RWPE2 (cell line): Measurements from ENCODE around the gene CCR4.

ENCODE experiments used
- ATAC-seq: fragments of 200-7000 bp; cut with Tn5 transposase; 3 replicates; pipeline ENCODE4 v1.9.1; 2021; ENCODE audit warnings: low read depth
- DNase-seq: peaks from one replicate; pipeline ENCODE4 v3.0.0-alpha.2; 2020; ENCODE audit warnings: low spot score
- H3K27ac ChIP-seq: fragments of 450-650 bp; 2 replicates; pipeline ENCODE4 v1.5.1; 2017; ENCODE audit warnings: mild to moderate bottlenecking; ENCODE audit not compliant: poor library complexity, severe bottlenecking
- H3K27me3 ChIP-seq: fragments of 250-450 bp; sonication (Bioruptor Pico); 2 replicates; pipeline ENCODE4 v1.5.1; 2021; ENCODE audit warnings: mild to moderate bottlenecking, moderate library complexity; ENCODE audit not compliant: insufficient read depth, poor library complexity, severe bottlenecking
- H3K36me3 ChIP-seq: fragments of 250-450 bp; sonication (Bioruptor Pico); 2 replicates; pipeline ENCODE4 v1.5.1; 2020; ENCODE audit warnings: low read depth, mild to moderate bottlenecking, moderate library complexity
- H3K4me1 ChIP-seq: fragments of 250-450 bp; sonication (Bioruptor Pico); 2 replicates; pipeline ENCODE4 v1.5.1; 2021; ENCODE audit warnings: mild to moderate bottlenecking, moderate library complexity; ENCODE audit not compliant: insufficient read depth, poor library complexity, severe bottlenecking
- H3K4me3 ChIP-seq: fragments of 250-450 bp; sonication (Bioruptor Pico); 2 replicates; pipeline ENCODE4 v1.5.1; 2021; ENCODE audit warnings: mild to moderate bottlenecking, moderate library complexity; ENCODE audit not compliant: severe bottlenecking
- H3K9me3 ChIP-seq: fragments of 250-450 bp; sonication (Bioruptor Pico); 2 replicates; pipeline ENCODE4 v1.5.1; 2021; ENCODE audit warnings: mild to moderate bottlenecking, moderate library complexity; ENCODE audit not compliant: severe bottlenecking
- CTCF ChIP-seq: fragments of 450-650 bp; IDR thresholded peaks from one replicate; pipeline ENCODE4 v1.5.1; 2017; ENCODE audit warnings: mild to moderate bottlenecking, moderate library complexity; ENCODE audit not compliant: poor library complexity, severe bottlenecking

The CCR4 gene

GRCh38 chr3:33000691-33001385, 49.4 kb downstream of the CCR4 start:
- Histone ChIP-seq H3K27ac (no peak overlapping the region), H3K4me1 (no peaks in the 10 kb centered on the region), H3K36me3 (peaks cover 13% of the 10 kb centered on the region), H3K4me3 (no peak overlapping the region), H3K27me3 (no peaks in the 10 kb centered on the region), H3K9me3 (no peaks in the 10 kb centered on the region)
- DNase-seq (no peak), ATAC-seq (no peak)
- TF ChIP-seq CTCF, result no peak

GRCh38 chr3:33001889-33002288, 50.4 kb downstream of the CCR4 start:
- no peak for DNase-seq

GRCh38 chr3:33003308-33003707, 51.9 kb downstream of the CCR4 start:
- DNase-seq (no peak), ATAC-seq (no peak)
- Histone ChIP-seq H3K27me3 (no peaks in the 10 kb centered on the region), H3K36me3 (peaks cover 13% of the 10 kb centered on the region), H3K9me3 (no peaks in the 10 kb centered on the region), H3K4me1 (no peaks in the 10 kb centered on the region), H3K4me3 (no peak overlapping the region), H3K27ac (no peak overlapping the region)
- TF ChIP-seq CTCF, result no peak

More at GRCh38 chr3:33001889-33002288, 50.4 kb downstream of the CCR4 start:
- ATAC-seq, result no peak
- H3K27me3 ChIP-seq, result no peaks in the 10 kb centered on the region
- peaks cover 13% of the 10 kb centered on the region for H3K36me3 ChIP-seq
- H3K4me3 ChIP-seq, result no peak overlapping the region
- H3K27ac ChIP-seq, result no peak overlapping the region
- no peaks in the 10 kb centered on the region for H3K9me3 ChIP-seq
- no peak for TF ChIP-seq CTCF
- no peaks in the 10 kb centered on the region for H3K4me1 ChIP-seq

- ATAC-seq (no peak), DNase-seq (no peak)
- H3K27me3 ChIP-seq, result no peaks in the 10 kb centered on the region
- TF ChIP-seq CTCF, result no peak
- H3K4me1 ChIP-seq, result no peaks in the 10 kb centered on the region
- H3K4me3 ChIP-seq, result no peak overlapping the region
- no peak overlapping the region for H3K27ac ChIP-seq
- peaks cover 13% of the 10 kb centered on the region for H3K36me3 ChIP-seq
- H3K9me3 ChIP-seq, result no peaks in the 10 kb centered on the region
Measured at GRCh38 chr3:33004205-33004604, 52.8 kb downstream of the CCR4 start.

- no peak for TF ChIP-seq CTCF
- ATAC-seq, result no peak
- no peak overlapping the region for H3K4me3 ChIP-seq
Measured at GRCh38 chr3:33004961-33005360, 53.5 kb downstream of the CCR4 start.

More at GRCh38 chr3:33004961-33005360, 53.5 kb downstream of the CCR4 start:
- no peaks in the 10 kb centered on the region for H3K9me3 ChIP-seq
- H3K27me3 ChIP-seq, result no peaks in the 10 kb centered on the region
- H3K27ac ChIP-seq, result no peak overlapping the region
- H3K36me3 ChIP-seq, result peaks cover 15% of the 10 kb centered on the region
- no peak for DNase-seq
- no peaks in the 10 kb centered on the region for H3K4me1 ChIP-seq
